ENCODE measurements around the gene RGS6. TPM values are rescaled to one million over a fixed set of nuclear protein-coding genes. Genes with fewer than 3 reads are reported as not detected.

RGS6 gene
- total and polyA plus RNA-seq, 4 donors: 0.06 to 5.3 (median 0.17) TPM; not detected in 1

GRCh38 chr14:72352012-72352411 lies 419.8 kb downstream of the RGS6 start:
- peaks cover 0 to 7% (median 0%) of the 10 kb centered on the region in 4 donors for H3K27me3 ChIP-seq (ENCODE audit: control insufficient read depth in 4 of 4, insufficient read depth in 4 of 4, low read length in 3 of 4)
- no peak overlapping the region for H3K27ac ChIP-seq (ENCODE audit: low read depth in 1 of 2, low read length in 2 of 2)
- no peaks in the 10 kb centered on the region for H3K36me3 ChIP-seq (ENCODE audit: control insufficient read depth in 4 of 4, insufficient read depth in 3 of 4, low read depth in 1 of 4, low read length in 3 of 4)
- H3K9ac ChIP-seq (ENCODE audit: low read depth in 1 of 2, low read length in 2 of 2): no peak overlapping the region
- no peak for DNase-seq (ENCODE audit: low spot score)
- WGBS: 82% methylated on average over 2 of the region's 2 CpGs
- H3K4me1 ChIP-seq (ENCODE audit: control insufficient read depth in 4 of 4, insufficient read depth in 4 of 4, low read length in 3 of 4): no peaks in the 10 kb centered on the region
- H3K4me3 ChIP-seq (ENCODE audit: low read depth in 1 of 3, low read length in 3 of 3): no peak overlapping the region
- peaks cover 0 to 3% (median 0%) of the 10 kb centered on the region in 4 donors for H3K9me3 ChIP-seq (ENCODE audit: control insufficient read depth in 4 of 4, low read length in 3 of 4)
- TF ChIP-seq, protein P1, sequence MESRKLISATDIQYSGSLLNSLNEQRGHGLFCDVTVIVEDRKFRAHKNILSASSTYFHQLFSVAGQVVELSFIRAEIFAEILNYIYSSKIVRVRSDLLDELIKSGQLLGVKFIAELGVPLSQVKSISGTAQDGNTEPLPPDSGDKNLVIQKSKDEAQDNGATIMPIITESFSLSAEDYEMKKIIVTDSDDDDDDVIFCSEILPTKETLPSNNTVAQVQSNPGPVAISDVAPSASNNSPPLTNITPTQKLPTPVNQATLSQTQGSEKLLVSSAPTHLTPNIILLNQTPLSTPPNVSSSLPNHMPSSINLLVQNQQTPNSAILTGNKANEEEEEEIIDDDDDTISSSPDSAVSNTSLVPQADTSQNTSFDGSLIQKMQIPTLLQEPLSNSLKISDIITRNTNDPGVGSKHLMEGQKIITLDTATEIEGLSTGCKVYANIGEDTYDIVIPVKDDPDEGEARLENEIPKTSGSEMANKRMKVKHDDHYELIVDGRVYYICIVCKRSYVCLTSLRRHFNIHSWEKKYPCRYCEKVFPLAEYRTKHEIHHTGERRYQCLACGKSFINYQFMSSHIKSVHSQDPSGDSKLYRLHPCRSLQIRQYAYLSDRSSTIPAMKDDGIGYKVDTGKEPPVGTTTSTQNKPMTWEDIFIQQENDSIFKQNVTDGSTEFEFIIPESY (IDR thresholded peaks at IDR 0.05): no peak
- TF ChIP-seq SP1 (IDR thresholded peaks at IDR 0.05) (no peak), HNF4G (IDR thresholded peaks at IDR 0.05) (no peak), EGR1 (IDR thresholded peaks at IDR 0.05; ENCODE audit: low read depth in 2 of 2) (no peak), CTCF (IDR thresholded peaks at IDR 0.05; ENCODE audit: low read depth, low read length, missing input control) (no peak), FOXA2 (IDR thresholded peaks at IDR 0.05) (no peak), YY1 (IDR thresholded peaks at IDR 0.05) (no peak), FOXA1 (IDR thresholded peaks at IDR 0.05) (no peak), GABPA (IDR thresholded peaks at IDR 0.05 in 1 of 2, conservative IDR thresholded peaks at IDR 0.05 in 1 of 2) (no peak), NR2F2 (IDR thresholded peaks at IDR 0.05) (no peak)
- TF ChIP-seq, protein P2, sequence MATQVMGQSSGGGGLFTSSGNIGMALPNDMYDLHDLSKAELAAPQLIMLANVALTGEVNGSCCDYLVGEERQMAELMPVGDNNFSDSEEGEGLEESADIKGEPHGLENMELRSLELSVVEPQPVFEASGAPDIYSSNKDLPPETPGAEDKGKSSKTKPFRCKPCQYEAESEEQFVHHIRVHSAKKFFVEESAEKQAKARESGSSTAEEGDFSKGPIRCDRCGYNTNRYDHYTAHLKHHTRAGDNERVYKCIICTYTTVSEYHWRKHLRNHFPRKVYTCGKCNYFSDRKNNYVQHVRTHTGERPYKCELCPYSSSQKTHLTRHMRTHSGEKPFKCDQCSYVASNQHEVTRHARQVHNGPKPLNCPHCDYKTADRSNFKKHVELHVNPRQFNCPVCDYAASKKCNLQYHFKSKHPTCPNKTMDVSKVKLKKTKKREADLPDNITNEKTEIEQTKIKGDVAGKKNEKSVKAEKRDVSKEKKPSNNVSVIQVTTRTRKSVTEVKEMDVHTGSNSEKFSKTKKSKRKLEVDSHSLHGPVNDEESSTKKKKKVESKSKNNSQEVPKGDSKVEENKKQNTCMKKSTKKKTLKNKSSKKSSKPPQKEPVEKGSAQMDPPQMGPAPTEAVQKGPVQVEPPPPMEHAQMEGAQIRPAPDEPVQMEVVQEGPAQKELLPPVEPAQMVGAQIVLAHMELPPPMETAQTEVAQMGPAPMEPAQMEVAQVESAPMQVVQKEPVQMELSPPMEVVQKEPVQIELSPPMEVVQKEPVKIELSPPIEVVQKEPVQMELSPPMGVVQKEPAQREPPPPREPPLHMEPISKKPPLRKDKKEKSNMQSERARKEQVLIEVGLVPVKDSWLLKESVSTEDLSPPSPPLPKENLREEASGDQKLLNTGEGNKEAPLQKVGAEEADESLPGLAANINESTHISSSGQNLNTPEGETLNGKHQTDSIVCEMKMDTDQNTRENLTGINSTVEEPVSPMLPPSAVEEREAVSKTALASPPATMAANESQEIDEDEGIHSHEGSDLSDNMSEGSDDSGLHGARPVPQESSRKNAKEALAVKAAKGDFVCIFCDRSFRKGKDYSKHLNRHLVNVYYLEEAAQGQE (IDR thresholded peaks at IDR 0.05): no peak

- H3K9me3 ChIP-seq (ENCODE audit: control insufficient read depth in 4 of 4, low read length in 3 of 4): peaks cover 0 to 3% (median 0%) of the 10 kb centered on the region in 4 donors
- TF ChIP-seq HNF4A (conservative IDR thresholded peaks at IDR 0.05): no peak
- no peak for TF ChIP-seq ATF3 (IDR thresholded peaks at IDR 0.05)
- no peak for TF ChIP-seq JUND (IDR thresholded peaks at IDR 0.05)
- TF ChIP-seq FOXA1 (IDR thresholded peaks at IDR 0.05): no peak
- no peak for TF ChIP-seq CTCF (IDR thresholded peaks at IDR 0.05; ENCODE audit: low read depth, low read length, missing input control)
- 81% methylated on average over 3 of the region's 3 CpGs for WGBS
Measured at GRCh38 chr14:72366619-72367018, 434.4 kb downstream of the RGS6 start.

More at GRCh38 chr14:72366619-72367018, 434.4 kb downstream of the RGS6 start:
- Histone ChIP-seq H3K36me3 (ENCODE audit: control insufficient read depth in 4 of 4, insufficient read depth in 3 of 4, low read depth in 1 of 4, low read length in 3 of 4) (no peaks in the 10 kb centered on the region), H3K27ac (ENCODE audit: low read depth in 1 of 2, low read length in 2 of 2) (no peak overlapping the region), H3K27me3 (ENCODE audit: control insufficient read depth in 4 of 4, insufficient read depth in 4 of 4, low read length in 3 of 4) (no peaks in the 10 kb centered on the region), H3K4me3 (ENCODE audit: low read depth in 1 of 3, low read length in 3 of 3) (no peak overlapping the region), H3K9ac (ENCODE audit: low read depth in 1 of 2, low read length in 2 of 2) (no peak overlapping the region), H3K4me1 (ENCODE audit: control insufficient read depth in 4 of 4, insufficient read depth in 4 of 4, low read length in 3 of 4) (no peaks in the 10 kb centered on the region)
- no peak for DNase-seq (ENCODE audit: low spot score)
